Measurements from ENCODE around the gene NKPD1.

DNA sequence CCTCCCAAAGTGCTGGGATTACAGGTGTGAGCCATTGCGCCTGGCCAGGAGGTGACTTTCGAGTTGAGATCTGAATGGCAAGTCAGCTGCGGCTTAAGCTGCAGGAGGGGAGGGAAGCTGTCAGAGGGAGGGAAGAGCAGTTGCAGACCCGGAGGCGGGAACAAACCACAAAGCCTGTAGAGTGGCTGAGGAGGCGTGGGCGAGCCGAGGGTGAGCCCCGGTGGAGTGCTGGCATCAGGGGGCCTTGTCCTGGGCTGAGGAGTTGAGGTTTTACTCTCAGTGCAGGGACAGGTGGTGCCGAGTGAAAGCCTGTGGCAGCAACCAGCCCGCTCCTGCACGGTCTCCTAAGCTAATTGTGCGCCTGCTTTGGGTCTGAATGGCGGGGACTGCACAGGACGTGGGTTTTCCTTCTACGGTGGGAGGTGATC is 43.6 kb downstream of the NKPD1 start:
- TF ChIP-seq ZFP30 (CRISPR knock-in tag; IDR thresholded peaks at IDR 0.05; ENCODE audit: borderline replicate concordance), result no peak
- TF ChIP-seq, protein P1, sequence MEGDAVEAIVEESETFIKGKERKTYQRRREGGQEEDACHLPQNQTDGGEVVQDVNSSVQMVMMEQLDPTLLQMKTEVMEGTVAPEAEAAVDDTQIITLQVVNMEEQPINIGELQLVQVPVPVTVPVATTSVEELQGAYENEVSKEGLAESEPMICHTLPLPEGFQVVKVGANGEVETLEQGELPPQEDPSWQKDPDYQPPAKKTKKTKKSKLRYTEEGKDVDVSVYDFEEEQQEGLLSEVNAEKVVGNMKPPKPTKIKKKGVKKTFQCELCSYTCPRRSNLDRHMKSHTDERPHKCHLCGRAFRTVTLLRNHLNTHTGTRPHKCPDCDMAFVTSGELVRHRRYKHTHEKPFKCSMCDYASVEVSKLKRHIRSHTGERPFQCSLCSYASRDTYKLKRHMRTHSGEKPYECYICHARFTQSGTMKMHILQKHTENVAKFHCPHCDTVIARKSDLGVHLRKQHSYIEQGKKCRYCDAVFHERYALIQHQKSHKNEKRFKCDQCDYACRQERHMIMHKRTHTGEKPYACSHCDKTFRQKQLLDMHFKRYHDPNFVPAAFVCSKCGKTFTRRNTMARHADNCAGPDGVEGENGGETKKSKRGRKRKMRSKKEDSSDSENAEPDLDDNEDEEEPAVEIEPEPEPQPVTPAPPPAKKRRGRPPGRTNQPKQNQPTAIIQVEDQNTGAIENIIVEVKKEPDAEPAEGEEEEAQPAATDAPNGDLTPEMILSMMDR (IDR thresholded peaks at IDR 0.05 in 2 of 3, conservative IDR thresholded peaks at IDR 0.05 in 1 of 3; ENCODE audit: insufficient read depth in 2 of 3, low read depth in 1 of 3, low read length in 3 of 3), result no peak
- TF ChIP-seq RFX5 (IDR thresholded peaks at IDR 0.05; ENCODE audit: low read depth, low read length), result no peak
- no peak for TF ChIP-seq JUN (IDR thresholded peaks at IDR 0.05; ENCODE audit: borderline replicate concordance, low read depth, low read length)
- no peak for TF ChIP-seq JUN (CRISPR knock-in tag; IDR thresholded peaks at IDR 0.05; ENCODE audit: borderline replicate concordance)
- TF ChIP-seq MTA3 (IDR thresholded peaks at IDR 0.05; ENCODE audit: borderline replicate concordance), result no peak
- TF ChIP-seq, protein P2, sequence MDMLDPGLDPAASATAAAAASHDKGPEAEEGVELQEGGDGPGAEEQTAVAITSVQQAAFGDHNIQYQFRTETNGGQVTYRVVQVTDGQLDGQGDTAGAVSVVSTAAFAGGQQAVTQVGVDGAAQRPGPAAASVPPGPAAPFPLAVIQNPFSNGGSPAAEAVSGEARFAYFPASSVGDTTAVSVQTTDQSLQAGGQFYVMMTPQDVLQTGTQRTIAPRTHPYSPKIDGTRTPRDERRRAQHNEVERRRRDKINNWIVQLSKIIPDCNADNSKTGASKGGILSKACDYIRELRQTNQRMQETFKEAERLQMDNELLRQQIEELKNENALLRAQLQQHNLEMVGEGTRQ (CRISPR knock-in tag; IDR thresholded peaks at IDR 0.05), result no peak
- no peak for TF ChIP-seq PML (IDR thresholded peaks at IDR 0.05; ENCODE audit: low read length)
- no peak for TF ChIP-seq POLR2A (conservative IDR thresholded peaks at IDR 0.05)
- TF ChIP-seq HDAC6 (IDR thresholded peaks at IDR 0.05; ENCODE audit: low read depth, low read length), result no peak

Data from K562 (cell line).